HCT116 (cell line): ENCODE data around the gene ZNF624. TPM values are rescaled to one million over a fixed set of nuclear protein-coding genes. Genes with fewer than 3 reads are reported as not detected.

Experiments used
- ATAC-seq: fragments of 200-7000 bp; cut with Tn5 transposase; 2 replicates; pipeline ENCODE4 v1.9.1; 2020; ENCODE audit warnings: mild to moderate bottlenecking, moderate library complexity
- BruUV-seq: library from RNA; stranded (reverse); fragments of 400-500 nt; replicated peaks from 2 replicates; lab custom pipeline; 2021; lab: Mats Ljungman, UMichigan
- CTCF ChIA-PET: fragments of 300-600 bp; sonication (Branson Sonifier 250); formaldehyde crosslinking; loops from one replicate; lab custom pipeline; 2021; ENCODE audit warnings: antibody characterized with exemption; lab: Charles Lee
- POLR2A ChIA-PET: fragments of 300-600, 350-600 bp; sonication (Branson Sonifier 250); formaldehyde crosslinking; loops from one replicate; lab custom pipeline; 2021; ENCODE audit warnings: antibody characterized with exemption; lab: Charles Lee
- RAD21 ChIA-PET, 2 experiments: fragments of 300-600 bp; sonication (Branson Sonifier 250); formaldehyde crosslinking; loops; one replicate each; lab custom pipeline; 2023; ENCODE audit warnings: low total read pairs in 2 of 2; ENCODE audit not compliant: uncharacterized antibody in 2 of 2, unreplicated experiment in 2 of 2, low non-redundant PET in 1 of 2; lab: Charles Lee
- DNase-seq: peaks from one replicate; pipeline ENCODE4 v3.0.0-alpha.2; 2010; ENCODE audit warnings: low read depth, low spot score
- H2AFZ ChIP-seq: fragments of 200-600 bp; shearing (Covaris generic), sonication (generic); 2 replicates; pipeline ENCODE4 v1.6.1; 2017; ENCODE audit warnings: low read depth, mixed run types, mixed read lengths, antibody characterized with exemption, low read length; ENCODE audit not compliant: poor library complexity, severe bottlenecking
- H3K27ac ChIP-seq: 2 replicates; pipeline ENCODE4 v1.5.1; 2012; ENCODE audit warnings: low read depth, low read length
- H3K27me3 ChIP-seq: fragments of 200-600 bp; sonication (generic); 2 replicates; pipeline ENCODE4 v1.6.1; 2016; ENCODE audit warnings: mixed run types, low read length, mixed read lengths; ENCODE audit not compliant: insufficient read depth
- H3K36me3 ChIP-seq, 2 experiments: fragments of 200-500 bp in 1 of 2; fragments of 200-600 bp in 1 of 2; sonication (Bioruptor generic) in 1 of 2; sonication (generic) in 1 of 2; 2 replicates each; pipeline versions ENCODE4 v1.5.1 to v1.6.1; 2014 to 2016; ENCODE audit warnings: low read length in 2 of 2, inconsistent platforms in 1 of 2, mixed read lengths in 1 of 2, mixed run types in 1 of 2; ENCODE audit not compliant: insufficient read depth in 2 of 2, control insufficient read depth in 1 of 2
- H3K4me1 ChIP-seq, 2 experiments: fragments of 200-600 bp in 1 of 2; sonication (generic) in 1 of 2; 2 replicates each; pipeline versions ENCODE4 v1.5.1 to v1.6.1; 2012 to 2017; ENCODE audit warnings: low read length in 2 of 2, inconsistent platforms in 1 of 2, mild to moderate bottlenecking in 1 of 2, mixed read lengths in 1 of 2, mixed run types in 1 of 2, moderate library complexity in 1 of 2; ENCODE audit not compliant: insufficient read depth in 2 of 2, control insufficient read depth in 1 of 2
- H3K4me2 ChIP-seq: fragments of 200-600 bp; sonication (generic); 2 replicates; pipeline ENCODE4 v1.6.1; 2017; ENCODE audit warnings: mixed run types, low read length, mixed read lengths
- H3K4me3 ChIP-seq, 2 experiments: fragments of 200-600 bp in 1 of 2; sonication (generic) in 1 of 2; replicated peaks in 1 of 2; 2 replicates each; pipeline ENCODE4 v1.5.1; 2011 to 2016; ENCODE audit warnings: low read length in 2 of 2, control low read depth in 1 of 2, low read depth in 1 of 2, mild to moderate bottlenecking in 1 of 2, mixed read lengths in 1 of 2, mixed run types in 1 of 2
- H3K79me2 ChIP-seq: fragments of 200-600 bp; sonication (generic); 2 replicates; pipeline ENCODE4 v1.6.1; 2017; ENCODE audit warnings: mild to moderate bottlenecking, mixed run types, low read length, moderate library complexity, mixed read lengths; ENCODE audit not compliant: insufficient read depth
- H3K9ac ChIP-seq: fragments of 200-600 bp; sonication (generic); 2 replicates; pipeline ENCODE4 v1.6.1; 2016; ENCODE audit warnings: low read length, mixed read lengths
- H3K9me2 ChIP-seq: fragments of 200-600 bp; sonication (generic), shearing (Covaris generic); 2 replicates; pipeline ENCODE4 v1.6.1; 2017; ENCODE audit warnings: mixed run types, mild to moderate bottlenecking, moderate library complexity; ENCODE audit not compliant: insufficient read depth
- H3K9me3 ChIP-seq, 2 experiments: fragments of 200-500 bp in 1 of 2; fragments of 200-600 bp in 1 of 2; sonication (Bioruptor generic) in 1 of 2; sonication (generic) in 1 of 2; 2 replicates each; pipeline ENCODE4 v1.6.1; 2014 to 2017; ENCODE audit warnings: low read length in 2 of 2, mixed read lengths in 2 of 2, inconsistent platforms in 1 of 2, low read depth in 1 of 2, mild to moderate bottlenecking in 1 of 2, mixed run types in 1 of 2, moderate library complexity in 1 of 2; ENCODE audit not compliant: control insufficient read depth in 1 of 2, insufficient read depth in 1 of 2
- H4K20me1 ChIP-seq: fragments of 200-600 bp; sonication (generic), shearing (Covaris generic); 2 replicates; pipeline ENCODE4 v1.6.1; 2017; ENCODE audit warnings: mixed run types, mild to moderate bottlenecking, moderate library complexity; ENCODE audit not compliant: insufficient read depth
- EGR1 ChIP-seq: IDR thresholded peaks from 2 replicates; pipeline ENCODE4 v1.6.1; 2012; ENCODE audit warnings: low read depth
- ELF1 ChIP-seq: IDR thresholded peaks from 2 replicates; pipeline ENCODE4 v1.6.1; 2012; ENCODE audit warnings: low read depth, borderline replicate concordance
- EZH2 ChIP-seq: fragments of 200-600 bp; sonication (generic); IDR thresholded peaks from 2 replicates; pipeline ENCODE4 v1.6.1; 2017; ENCODE audit warnings: antibody characterized with exemption, mixed run types
- EZH2phosphoT487 ChIP-seq: fragments of 200-600 bp; IDR thresholded peaks from 2 replicates; pipeline ENCODE4 v1.6.1; 2018; ENCODE audit warnings: antibody characterized with exemption, borderline replicate concordance
- JUND ChIP-seq: IDR thresholded peaks from 2 replicates; pipeline ENCODE4 v1.6.1; 2012
- POLR2A ChIP-seq: IDR thresholded peaks from 2 replicates; pipeline ENCODE4 v1.7.0; 2011; ENCODE audit warnings: borderline replicate concordance; ENCODE audit not compliant: insufficient read depth, insufficient read length; ENCODE audit errors: extremely low read depth
- POLR2AphosphoS5 ChIP-seq: IDR thresholded peaks from 2 replicates; pipeline ENCODE4 v1.6.1; 2011; ENCODE audit warnings: mild to moderate bottlenecking, low read depth, low read length, moderate library complexity
- RAD21 ChIP-seq: IDR thresholded peaks from 2 replicates; pipeline ENCODE4 v1.6.1; 2012; ENCODE audit warnings: low read depth, mild to moderate bottlenecking
- REST ChIP-seq: IDR thresholded peaks from 2 replicates; pipeline ENCODE4 v1.6.1; 2012; ENCODE audit warnings: low read depth
- SIN3A ChIP-seq: IDR thresholded peaks from 2 replicates; pipeline ENCODE4 v1.6.1; 2012; ENCODE audit warnings: low read depth
- TCF7L2 ChIP-seq: IDR thresholded peaks from 2 replicates; pipeline ENCODE4 v1.7.0; 2011; ENCODE audit warnings: borderline replicate concordance, inconsistent platforms; ENCODE audit not compliant: insufficient read depth, insufficient read length; ENCODE audit errors: extremely low read depth
- ZNF274 ChIP-seq: fragments of 200-500 bp; sonication (Bioruptor generic); IDR thresholded peaks from 2 replicates; pipeline ENCODE4 v1.6.1; 2014; ENCODE audit warnings: mild to moderate bottlenecking, low read depth, low read length, inconsistent platforms
- intact Hi-C: fragments of 100-400 bp; cut with micrococcal nuclease; formaldehyde crosslinking; loops from 2 replicates; pipeline ENCODE4 v1.10.0; 2022
- total RNA-seq: library from RNA; stranded (reverse); gene quantifications from one replicate; pipeline ENCODE4 v1.2.1, GENCODE V29; 2021; ENCODE audit not compliant: unreplicated experiment
- TF ChIP-seq, protein P1 (sequence below): IDR thresholded peaks from 2 replicates; pipeline ENCODE4 v1.6.1; 2012
- TF ChIP-seq, protein P2 (sequence below), 3 experiments: fragments of 200-600 bp in 1 of 3; sonication (generic) in 1 of 3; IDR thresholded peaks in 2 of 3; conservative IDR thresholded peaks in 1 of 3; 2 replicates each; pipeline ENCODE4 v1.5.1; 2012 to 2017; ENCODE audit warnings: low read depth in 2 of 3, low read length in 2 of 3, antibody characterized with exemption in 1 of 3, borderline replicate concordance in 1 of 3, control low read depth in 1 of 3, mild to moderate bottlenecking in 1 of 3, mixed read lengths in 1 of 3, mixed run types in 1 of 3, moderate library complexity in 1 of 3; ENCODE audit not compliant: insufficient read depth in 1 of 3

ZNF624 gene
- total RNA-seq, 1 experiment from 2014 or later, result 2.9 TPM

- DNase-seq (no peak), ATAC-seq (no peak)
- Histone ChIP-seq H3K36me3 (no peaks in the 10 kb centered on the region), H3K9ac (no peak overlapping the region), H3K4me2 (no peak overlapping the region), H3K79me2 (no peaks in the 10 kb centered on the region), H2AFZ (no peak overlapping the region), H3K9me2 (no peaks in the 10 kb centered on the region), H4K20me1 (no peaks in the 10 kb centered on the region), H3K9me3 (no peaks in the 10 kb centered on the region; a peak in 2 of 4 replicates), H3K27ac (no peak overlapping the region), H3K4me3 (no peak overlapping the region), H3K4me1 (no peaks in the 10 kb centered on the region), H3K27me3 (no peaks in the 10 kb centered on the region)
- ChIA-PET CTCF (no interaction called here), RAD21 (no interaction called here), POLR2A (no interaction called here)
- intact Hi-C loops, result no loop called here
- no TSS peak for BruUV-seq
- TF ChIP-seq TCF7L2, result no peak
- no peak for TF ChIP-seq POLR2AphosphoS5
- TF ChIP-seq EZH2phosphoT487, result no peak
- TF ChIP-seq JUND, result no peak
- no peak for TF ChIP-seq RAD21
- TF ChIP-seq, protein P1, sequence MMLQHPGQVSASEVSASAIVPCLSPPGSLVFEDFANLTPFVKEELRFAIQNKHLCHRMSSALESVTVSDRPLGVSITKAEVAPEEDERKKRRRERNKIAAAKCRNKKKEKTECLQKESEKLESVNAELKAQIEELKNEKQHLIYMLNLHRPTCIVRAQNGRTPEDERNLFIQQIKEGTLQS, result no peak
- no peak for TF ChIP-seq ELF1
- no peak for TF ChIP-seq EZH2
- TF ChIP-seq POLR2A, result no peak
- TF ChIP-seq SIN3A, result no peak
- TF ChIP-seq, protein P2, sequence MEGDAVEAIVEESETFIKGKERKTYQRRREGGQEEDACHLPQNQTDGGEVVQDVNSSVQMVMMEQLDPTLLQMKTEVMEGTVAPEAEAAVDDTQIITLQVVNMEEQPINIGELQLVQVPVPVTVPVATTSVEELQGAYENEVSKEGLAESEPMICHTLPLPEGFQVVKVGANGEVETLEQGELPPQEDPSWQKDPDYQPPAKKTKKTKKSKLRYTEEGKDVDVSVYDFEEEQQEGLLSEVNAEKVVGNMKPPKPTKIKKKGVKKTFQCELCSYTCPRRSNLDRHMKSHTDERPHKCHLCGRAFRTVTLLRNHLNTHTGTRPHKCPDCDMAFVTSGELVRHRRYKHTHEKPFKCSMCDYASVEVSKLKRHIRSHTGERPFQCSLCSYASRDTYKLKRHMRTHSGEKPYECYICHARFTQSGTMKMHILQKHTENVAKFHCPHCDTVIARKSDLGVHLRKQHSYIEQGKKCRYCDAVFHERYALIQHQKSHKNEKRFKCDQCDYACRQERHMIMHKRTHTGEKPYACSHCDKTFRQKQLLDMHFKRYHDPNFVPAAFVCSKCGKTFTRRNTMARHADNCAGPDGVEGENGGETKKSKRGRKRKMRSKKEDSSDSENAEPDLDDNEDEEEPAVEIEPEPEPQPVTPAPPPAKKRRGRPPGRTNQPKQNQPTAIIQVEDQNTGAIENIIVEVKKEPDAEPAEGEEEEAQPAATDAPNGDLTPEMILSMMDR (IDR thresholded peaks at IDR 0.05 in 2 of 3, conservative IDR thresholded peaks at IDR 0.05 in 1 of 3; ENCODE audit: borderline replicate concordance in 1 of 3, insufficient read depth in 1 of 3, low read depth in 2 of 3, low read length in 2 of 3), result no peak
- no peak for TF ChIP-seq REST
- no peak for TF ChIP-seq ZNF274
- no peak for TF ChIP-seq EGR1
Measured at GRCh38 chr17:16583781-16584180, 69.9 kb downstream of the ZNF624 start.
